Embryonic facial prominence (tissue), 1 donor: Measurements from ENCODE around the gene ALKBH5.
"Not testable (repeated sequence)": the region's sequence is repeated elsewhere in the genome, so short reads cannot be mapped to it uniquely, and the experiment has no call there.

Experiments used
- DNase-seq: peaks from one replicate; pipeline ENCODE4 v3.0.0-alpha.2; 2016; ENCODE audit errors: extremely low spot score

ALKBH5 gene

GRCh38 chr17:18185832-18186626, 2.4 kb downstream of the ALKBH5 start:
- no peak for DNase-seq

GRCh38 chr17:18186627-18186982, 3.0 kb downstream of the ALKBH5 start:
- no peak for DNase-seq

GRCh38 chr17:18187226-18187625, 3.6 kb downstream of the ALKBH5 start:
- no peak for DNase-seq

- DNase-seq = no peak
These were observed 4.5 kb downstream of the ALKBH5 start for GRCh38 chr17:18187821-18188761.

GRCh38 chr17:18190628-18191235, 7.1 kb downstream of the ALKBH5 start:
- no peak for DNase-seq

DNA sequence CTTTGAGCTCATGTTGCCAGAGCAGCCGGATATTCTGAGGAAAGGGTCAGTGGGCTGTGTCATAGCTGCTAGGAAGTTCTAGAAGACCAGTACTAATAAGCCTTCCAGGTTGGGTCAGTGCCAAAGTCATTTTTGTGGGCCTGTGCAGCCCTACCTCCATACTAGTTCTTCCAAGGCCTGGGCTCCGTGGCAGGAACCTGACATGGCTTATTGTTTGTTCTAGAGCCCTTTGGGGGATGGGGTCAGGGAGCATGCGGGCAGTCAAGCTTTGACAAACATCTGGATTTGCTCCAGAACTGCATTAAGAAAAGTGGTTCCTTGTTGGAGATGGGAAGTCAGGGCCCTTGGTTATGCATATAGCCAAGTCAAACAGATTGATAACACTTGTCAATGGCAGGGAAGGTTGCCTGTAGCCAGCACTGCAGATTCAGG, 7.6 kb downstream of the ALKBH5 start:
- no peak for DNase-seq

GRCh38 chr17:18191967-18192366, 8.3 kb downstream of the ALKBH5 start:
- no peak for DNase-seq

- DNase-seq = no peak
These were observed 10.8 kb downstream of the ALKBH5 start for GRCh38 chr17:18194394-18194793.

- DNase-seq = no peak
These were observed 11.2 kb downstream of the ALKBH5 start for GRCh38 chr17:18194804-18195203.

GRCh38 chr17:18195246-18195645, 11.6 kb downstream of the ALKBH5 start:
- DNase-seq = no peak

GRCh38 chr17:18197535-18198194, 14.0 kb downstream of the ALKBH5 start:
- no peak for DNase-seq

GRCh38 chr17:18198530-18198929, 14.9 kb downstream of the ALKBH5 start:
- no peak for DNase-seq

GRCh38 chr17:18201108-18201507, 17.5 kb downstream of the ALKBH5 start:
- DNase-seq = no peak

GRCh38 chr17:18203308-18203707, 19.7 kb downstream of the ALKBH5 start:
- no peak for DNase-seq

DNA sequence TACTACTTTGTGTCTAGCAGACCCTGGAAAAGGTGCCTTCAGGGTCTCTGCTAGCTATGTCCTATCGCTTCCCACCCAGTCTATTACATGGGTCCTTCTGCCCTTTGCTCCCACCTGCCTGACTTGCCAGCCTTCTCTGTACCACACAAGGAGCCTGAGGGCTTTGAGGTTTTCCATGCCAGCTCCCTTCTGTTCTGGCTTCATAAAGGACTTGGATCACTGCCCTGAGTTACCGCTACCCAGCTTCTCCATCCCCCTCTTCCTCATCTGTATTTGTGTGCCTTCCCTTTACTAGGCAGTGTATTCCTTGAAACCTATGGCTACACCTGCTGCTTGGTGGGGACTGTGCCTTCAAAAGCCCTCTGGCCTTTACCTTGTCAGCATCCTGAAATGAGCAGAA, 22.2 kb downstream of the ALKBH5 start:
- no peak for DNase-seq

DNA sequence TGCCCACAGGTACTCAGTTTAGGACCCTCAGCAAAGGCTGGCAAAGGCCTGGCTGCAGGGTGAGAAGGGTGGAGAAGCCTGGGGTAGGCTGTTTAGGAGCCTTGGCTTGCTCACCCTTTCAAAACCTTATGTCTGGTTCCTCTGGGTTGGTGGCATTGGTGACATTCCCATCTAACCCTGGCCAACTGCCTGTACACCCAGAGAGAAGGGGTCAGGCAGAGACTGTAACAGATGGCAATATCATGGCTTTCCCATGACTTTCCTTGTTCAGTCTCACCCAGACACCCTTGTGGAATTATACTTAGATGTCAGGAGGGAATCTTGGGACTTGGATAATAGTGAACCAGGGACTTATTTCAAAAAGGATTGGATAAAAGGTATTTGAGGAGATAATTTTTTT, 23.3 kb downstream of the ALKBH5 start:
- DNase-seq = no peak

- DNase-seq = no peak
These were observed 24.5 kb downstream of the ALKBH5 start for GRCh38 chr17:18208092-18208491.

DNA sequence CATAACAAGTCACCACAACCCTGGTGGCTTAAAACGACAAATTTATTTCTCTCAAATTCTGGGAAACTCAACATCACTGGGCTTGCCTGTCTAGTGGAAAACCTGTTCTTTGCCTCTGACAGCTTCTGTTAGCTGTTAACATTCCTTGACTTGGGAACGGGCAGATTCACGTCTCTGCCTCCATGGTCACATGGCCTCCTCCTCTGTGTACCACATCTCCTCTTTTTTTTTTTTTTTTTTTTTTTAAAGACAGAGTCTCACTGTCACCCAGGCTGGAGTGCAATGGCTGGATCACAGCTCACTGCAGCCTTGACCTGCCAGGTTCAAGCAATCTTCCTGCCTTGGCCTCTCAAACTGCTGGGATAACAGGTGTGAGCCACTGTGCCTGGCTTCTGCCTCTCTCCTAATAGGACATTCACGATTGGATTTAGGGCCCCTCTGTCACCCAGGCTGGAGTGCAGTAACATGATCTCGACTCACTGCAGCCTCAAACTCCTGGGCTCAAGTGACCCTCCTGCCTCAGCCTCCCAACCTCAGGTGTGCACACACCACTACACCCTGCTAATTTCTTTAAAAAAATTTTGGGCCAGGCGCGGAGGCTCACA, 30.1 kb downstream of the ALKBH5 start:
- DNase-seq = no peak

DNA sequence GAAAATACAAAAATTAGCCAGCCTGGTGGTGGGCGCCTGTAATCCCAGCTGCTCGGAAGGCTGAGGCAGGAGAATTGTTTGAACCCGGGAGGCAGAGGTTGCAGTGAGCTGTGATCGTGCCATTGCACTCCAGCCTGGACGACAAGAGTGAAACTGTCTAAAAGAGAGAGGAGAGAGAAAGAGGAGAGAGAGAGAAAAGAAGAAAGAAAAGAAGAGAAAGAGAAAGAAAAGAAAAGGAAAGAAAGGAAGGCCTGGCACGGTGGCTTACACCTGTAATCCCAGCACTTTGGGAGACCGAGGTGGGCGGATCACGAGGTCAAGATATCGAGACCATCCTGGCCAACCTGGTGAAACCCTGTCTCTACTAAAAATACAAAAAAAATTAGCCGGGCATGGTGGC, 33.3 kb downstream of the ALKBH5 start:
- not testable (repeated sequence) for DNase-seq

DNA sequence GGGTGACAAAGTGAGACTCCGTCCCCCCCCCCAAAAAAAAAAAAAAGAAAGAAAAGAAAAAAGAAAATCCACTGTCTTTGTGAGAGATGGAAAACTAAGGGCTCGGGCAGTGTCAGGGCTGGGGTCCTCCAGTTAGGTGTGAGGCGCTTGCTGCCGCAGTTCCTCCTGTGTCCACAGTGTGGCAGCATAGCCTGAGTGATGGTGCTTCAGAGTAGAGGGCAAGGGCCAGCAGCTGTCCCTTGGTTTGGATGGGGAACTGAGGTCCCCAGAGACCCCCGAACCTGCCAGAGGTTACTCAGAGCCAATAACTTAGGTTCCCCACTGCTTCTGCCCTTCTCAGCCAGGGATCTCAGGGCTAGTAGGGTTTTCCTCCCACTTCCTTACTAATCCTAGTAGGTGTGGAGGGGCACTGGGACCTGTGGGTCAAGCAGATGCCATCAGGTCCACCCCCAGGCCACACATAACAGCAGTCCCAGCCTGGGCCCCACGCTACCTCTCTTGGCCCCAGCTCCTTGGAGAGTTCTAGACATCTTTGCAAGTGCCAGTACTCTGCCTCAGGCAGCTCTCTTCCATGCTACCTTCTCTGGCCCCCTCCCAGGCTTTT, 33.9 kb downstream of the ALKBH5 start:
- no peak for DNase-seq
